HG02840 (cell line): ENCODE measurements around the gene PSMD7.
"Not testable (repeated sequence)": the region's sequence is repeated elsewhere in the genome, so short reads cannot be mapped to it uniquely, and the experiment has no call there.

Experiments used
- ATAC-seq: cut with Tn5 transposase; IDR thresholded peaks from one replicate; pipeline ENCODE4 v1.9.1; 2021; ENCODE audit warnings: mild to moderate bottlenecking, moderate library complexity, moderate number of reproducible peaks; ENCODE audit not compliant: unreplicated experiment, low FRiP score

The PSMD7 gene

DNA sequence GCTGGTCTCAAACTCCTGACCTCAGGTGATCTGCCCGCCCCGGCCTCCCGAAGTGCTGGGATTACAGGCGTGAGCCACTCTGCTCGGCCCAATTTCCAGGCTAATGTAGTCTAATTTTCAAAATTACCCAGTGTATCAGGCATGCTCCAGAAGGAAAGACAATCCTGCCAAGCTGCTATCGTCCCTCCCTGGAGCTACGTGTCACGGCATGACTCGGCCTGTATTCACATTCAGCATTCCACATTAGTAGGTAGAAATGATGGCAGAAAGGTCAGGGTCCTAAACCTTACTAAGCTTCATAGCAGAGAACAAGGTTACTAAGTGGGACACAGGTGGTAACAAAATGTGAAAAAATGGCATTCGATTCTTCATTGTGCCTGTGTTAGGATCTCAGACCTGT is 42.6 kb downstream of the PSMD7 start:
- ATAC-seq: not testable (repeated sequence)

DNA sequence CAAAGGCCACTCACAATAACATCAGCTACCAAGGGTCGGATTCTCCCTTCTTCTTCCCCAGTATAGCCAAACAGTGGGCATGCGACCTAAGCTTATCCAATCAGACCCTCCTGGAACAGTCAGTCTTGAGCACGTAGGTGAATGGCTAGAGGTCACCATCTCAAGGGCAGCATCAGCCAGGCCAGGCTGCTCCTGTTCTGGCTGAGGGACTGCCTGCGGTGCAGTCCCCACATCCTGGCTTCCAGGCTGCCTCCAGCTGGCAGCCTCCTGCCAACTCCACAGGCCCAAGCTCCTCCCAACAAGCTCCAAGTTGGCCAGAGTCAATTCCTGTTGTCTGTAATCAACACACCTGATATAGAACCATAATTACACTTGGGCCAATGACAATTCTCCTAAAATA is 56.4 kb downstream of the PSMD7 start:
- ATAC-seq: not testable (repeated sequence)
